ENCODE data around the gene NUP93.

NUP93 gene

GRCh38 chr16:56775162-56775561, 45.2 kb downstream of the NUP93 start:
- Histone ChIP-seq H3K27me3 (ENCODE audit: control insufficient read depth, insufficient read depth, low read length) (no peaks in the 10 kb centered on the region), H3K79me2 (no peaks in the 10 kb centered on the region), H3K9me3 (ENCODE audit: control insufficient read depth, low read length) (no peaks in the 10 kb centered on the region), H2AFZ (no peak overlapping the region), H3K9ac (no peak overlapping the region), H3K4me2 (ENCODE audit: low read length) (no peak overlapping the region), H3K27ac (no peak overlapping the region), H3K36me3 (ENCODE audit: control insufficient read depth, insufficient read depth, low read length) (no peaks in the 10 kb centered on the region), H3K4me1 (no peaks in the 10 kb centered on the region), H3K4me3 (ENCODE audit: low read depth, low read length) (no peak overlapping the region)
- no peak for TF ChIP-seq CTCF (IDR thresholded peaks at IDR 0.05)

- Histone ChIP-seq H3K27ac (no peak overlapping the region), H3K79me2 (no peaks in the 10 kb centered on the region), H3K4me2 (ENCODE audit: low read length) (no peak overlapping the region), H2AFZ (no peak overlapping the region), H3K4me3 (ENCODE audit: low read depth, low read length) (no peak overlapping the region), H3K27me3 (ENCODE audit: control insufficient read depth, insufficient read depth, low read length) (no peaks in the 10 kb centered on the region), H3K9me3 (ENCODE audit: control insufficient read depth, low read length) (no peaks in the 10 kb centered on the region), H3K9ac (no peak overlapping the region), H3K36me3 (ENCODE audit: control insufficient read depth, insufficient read depth, low read length) (no peaks in the 10 kb centered on the region), H3K4me1 (no peaks in the 10 kb centered on the region)
- TF ChIP-seq CTCF (IDR thresholded peaks at IDR 0.05) = no peak
Measured at GRCh38 chr16:56776562-56776961, 46.6 kb downstream of the NUP93 start.

GRCh38 chr16:56777001-56777400, 47.1 kb downstream of the NUP93 start:
- no peak overlapping the region for H3K27ac ChIP-seq
- no peaks in the 10 kb centered on the region for H3K27me3 ChIP-seq (ENCODE audit: control insufficient read depth, insufficient read depth, low read length)
- no peak for TF ChIP-seq CTCF (IDR thresholded peaks at IDR 0.05)
- no peaks in the 10 kb centered on the region for H3K4me1 ChIP-seq
- no peaks in the 10 kb centered on the region for H3K36me3 ChIP-seq (ENCODE audit: control insufficient read depth, insufficient read depth, low read length)
- H3K4me3 ChIP-seq (ENCODE audit: low read depth, low read length) = no peak overlapping the region
- H3K9ac ChIP-seq = no peak overlapping the region
- H3K4me2 ChIP-seq (ENCODE audit: low read length) = no peak overlapping the region
- no peak overlapping the region for H2AFZ ChIP-seq
- H3K79me2 ChIP-seq = no peaks in the 10 kb centered on the region
- H3K9me3 ChIP-seq (ENCODE audit: control insufficient read depth, low read length) = no peaks in the 10 kb centered on the region

- H3K4me3 ChIP-seq (ENCODE audit: low read depth, low read length) = no peak overlapping the region
- no peaks in the 10 kb centered on the region for H3K79me2 ChIP-seq
- H2AFZ ChIP-seq = no peak overlapping the region
- H3K27ac ChIP-seq = no peak overlapping the region
- no peak overlapping the region for H3K4me2 ChIP-seq (ENCODE audit: low read length)
- TF ChIP-seq CTCF (IDR thresholded peaks at IDR 0.05) = no peak
- H3K4me1 ChIP-seq = no peaks in the 10 kb centered on the region
- H3K9ac ChIP-seq = no peak overlapping the region
- no peaks in the 10 kb centered on the region for H3K27me3 ChIP-seq (ENCODE audit: control insufficient read depth, insufficient read depth, low read length)
- no peaks in the 10 kb centered on the region for H3K9me3 ChIP-seq (ENCODE audit: control insufficient read depth, low read length)
- H3K36me3 ChIP-seq (ENCODE audit: control insufficient read depth, insufficient read depth, low read length) = no peaks in the 10 kb centered on the region
Measured at GRCh38 chr16:56777482-56777881, 47.6 kb downstream of the NUP93 start.

GRCh38 chr16:56779906-56780305, 50.0 kb downstream of the NUP93 start:
- Histone ChIP-seq H3K4me2 (ENCODE audit: low read length) (no peak overlapping the region), H3K4me3 (ENCODE audit: low read depth, low read length) (no peak overlapping the region), H3K9ac (no peak overlapping the region), H3K79me2 (no peaks in the 10 kb centered on the region), H2AFZ (no peak overlapping the region), H3K4me1 (no peaks in the 10 kb centered on the region), H3K27me3 (ENCODE audit: control insufficient read depth, insufficient read depth, low read length) (no peaks in the 10 kb centered on the region), H3K27ac (no peak overlapping the region), H3K36me3 (ENCODE audit: control insufficient read depth, insufficient read depth, low read length) (no peaks in the 10 kb centered on the region), H3K9me3 (ENCODE audit: control insufficient read depth, low read length) (no peaks in the 10 kb centered on the region)
- TF ChIP-seq CTCF (IDR thresholded peaks at IDR 0.05) = no peak

All from parathyroid adenoma (tissue), 2 donors.